Measurements from ENCODE around the gene DNAH9.

The DNAH9 gene, protein sequence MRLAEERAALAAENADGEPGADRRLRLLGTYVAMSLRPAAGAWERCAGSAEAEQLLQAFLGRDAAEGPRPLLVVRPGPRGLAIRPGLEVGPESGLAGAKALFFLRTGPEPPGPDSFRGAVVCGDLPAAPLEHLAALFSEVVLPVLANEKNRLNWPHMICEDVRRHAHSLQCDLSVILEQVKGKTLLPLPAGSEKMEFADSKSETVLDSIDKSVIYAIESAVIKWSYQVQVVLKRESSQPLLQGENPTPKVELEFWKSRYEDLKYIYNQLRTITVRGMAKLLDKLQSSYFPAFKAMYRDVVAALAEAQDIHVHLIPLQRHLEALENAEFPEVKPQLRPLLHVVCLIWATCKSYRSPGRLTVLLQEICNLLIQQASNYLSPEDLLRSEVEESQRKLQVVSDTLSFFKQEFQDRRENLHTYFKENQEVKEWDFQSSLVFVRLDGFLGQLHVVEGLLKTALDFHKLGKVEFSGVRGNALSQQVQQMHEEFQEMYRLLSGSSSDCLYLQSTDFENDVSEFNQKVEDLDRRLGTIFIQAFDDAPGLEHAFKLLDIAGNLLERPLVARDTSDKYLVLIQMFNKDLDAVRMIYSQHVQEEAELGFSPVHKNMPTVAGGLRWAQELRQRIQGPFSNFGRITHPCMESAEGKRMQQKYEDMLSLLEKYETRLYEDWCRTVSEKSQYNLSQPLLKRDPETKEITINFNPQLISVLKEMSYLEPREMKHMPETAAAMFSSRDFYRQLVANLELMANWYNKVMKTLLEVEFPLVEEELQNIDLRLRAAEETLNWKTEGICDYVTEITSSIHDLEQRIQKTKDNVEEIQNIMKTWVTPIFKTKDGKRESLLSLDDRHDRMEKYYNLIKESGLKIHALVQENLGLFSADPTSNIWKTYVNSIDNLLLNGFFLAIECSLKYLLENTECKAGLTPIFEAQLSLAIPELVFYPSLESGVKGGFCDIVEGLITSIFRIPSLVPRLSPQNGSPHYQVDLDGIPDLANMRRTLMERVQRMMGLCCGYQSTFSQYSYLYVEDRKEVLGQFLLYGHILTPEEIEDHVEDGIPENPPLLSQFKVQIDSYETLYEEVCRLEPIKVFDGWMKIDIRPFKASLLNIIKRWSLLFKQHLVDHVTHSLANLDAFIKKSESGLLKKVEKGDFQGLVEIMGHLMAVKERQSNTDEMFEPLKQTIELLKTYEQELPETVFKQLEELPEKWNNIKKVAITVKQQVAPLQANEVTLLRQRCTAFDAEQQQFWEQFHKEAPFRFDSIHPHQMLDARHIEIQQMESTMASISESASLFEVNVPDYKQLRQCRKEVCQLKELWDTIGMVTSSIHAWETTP (N-terminal part only)

DNA sequence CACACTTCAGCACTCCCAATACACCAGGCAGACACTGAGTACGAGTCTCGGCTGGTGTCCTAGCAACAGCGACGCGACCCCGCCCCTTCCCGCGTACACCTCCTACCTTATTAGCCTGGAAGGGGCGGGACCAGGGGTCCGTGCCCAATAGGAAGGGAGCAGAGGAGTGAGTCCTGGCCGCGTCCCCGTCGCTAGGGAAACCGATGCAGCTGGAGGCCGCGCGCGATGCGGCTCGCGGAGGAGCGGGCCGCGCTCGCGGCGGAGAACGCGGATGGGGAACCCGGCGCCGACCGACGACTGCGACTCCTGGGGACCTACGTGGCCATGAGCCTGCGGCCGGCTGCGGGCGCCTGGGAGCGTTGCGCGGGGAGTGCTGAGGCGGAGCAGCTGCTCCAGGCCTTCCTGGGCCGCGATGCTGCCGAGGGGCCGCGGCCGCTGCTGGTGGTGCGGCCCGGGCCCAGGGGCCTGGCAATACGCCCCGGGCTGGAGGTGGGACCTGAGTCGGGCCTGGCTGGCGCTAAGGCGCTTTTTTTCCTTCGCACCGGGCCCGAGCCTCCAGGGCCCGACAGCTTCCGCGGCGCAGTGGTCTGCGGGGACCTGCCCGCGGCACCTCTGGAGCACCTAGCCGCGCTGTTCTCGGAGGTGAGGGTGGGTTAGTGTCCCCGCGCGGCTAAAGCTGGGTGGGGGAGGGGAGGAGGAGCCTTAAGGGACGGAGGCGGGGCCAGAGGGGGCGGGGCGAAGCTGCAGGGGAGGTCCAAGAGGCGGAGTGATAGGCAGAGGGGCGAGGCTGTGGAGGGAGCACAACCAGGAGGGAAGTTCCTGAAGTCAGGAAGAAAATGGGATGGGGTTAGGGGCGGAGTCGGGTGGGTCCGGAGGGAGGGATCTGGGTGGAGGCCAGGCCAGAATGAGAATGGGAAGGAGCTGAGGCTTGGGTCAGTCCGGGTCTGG is at the start of gene DNAH9:
Gene DNAH9 (plus strand): TSS at position 197 of the 948 bp plus-strand sequence. CDS start 29 bp downstream, at position 226.
- H3K4me3 ChIP-seq (ENCODE audit: low read length) = no peak within 1 kb of the TSS
- DNase-seq (ENCODE audit: low read depth) = no peak
- TF ChIP-seq, protein P1, sequence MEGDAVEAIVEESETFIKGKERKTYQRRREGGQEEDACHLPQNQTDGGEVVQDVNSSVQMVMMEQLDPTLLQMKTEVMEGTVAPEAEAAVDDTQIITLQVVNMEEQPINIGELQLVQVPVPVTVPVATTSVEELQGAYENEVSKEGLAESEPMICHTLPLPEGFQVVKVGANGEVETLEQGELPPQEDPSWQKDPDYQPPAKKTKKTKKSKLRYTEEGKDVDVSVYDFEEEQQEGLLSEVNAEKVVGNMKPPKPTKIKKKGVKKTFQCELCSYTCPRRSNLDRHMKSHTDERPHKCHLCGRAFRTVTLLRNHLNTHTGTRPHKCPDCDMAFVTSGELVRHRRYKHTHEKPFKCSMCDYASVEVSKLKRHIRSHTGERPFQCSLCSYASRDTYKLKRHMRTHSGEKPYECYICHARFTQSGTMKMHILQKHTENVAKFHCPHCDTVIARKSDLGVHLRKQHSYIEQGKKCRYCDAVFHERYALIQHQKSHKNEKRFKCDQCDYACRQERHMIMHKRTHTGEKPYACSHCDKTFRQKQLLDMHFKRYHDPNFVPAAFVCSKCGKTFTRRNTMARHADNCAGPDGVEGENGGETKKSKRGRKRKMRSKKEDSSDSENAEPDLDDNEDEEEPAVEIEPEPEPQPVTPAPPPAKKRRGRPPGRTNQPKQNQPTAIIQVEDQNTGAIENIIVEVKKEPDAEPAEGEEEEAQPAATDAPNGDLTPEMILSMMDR (conservative IDR thresholded peaks at IDR 0.05; ENCODE audit: low read depth, low read length) = no peak

DNA sequence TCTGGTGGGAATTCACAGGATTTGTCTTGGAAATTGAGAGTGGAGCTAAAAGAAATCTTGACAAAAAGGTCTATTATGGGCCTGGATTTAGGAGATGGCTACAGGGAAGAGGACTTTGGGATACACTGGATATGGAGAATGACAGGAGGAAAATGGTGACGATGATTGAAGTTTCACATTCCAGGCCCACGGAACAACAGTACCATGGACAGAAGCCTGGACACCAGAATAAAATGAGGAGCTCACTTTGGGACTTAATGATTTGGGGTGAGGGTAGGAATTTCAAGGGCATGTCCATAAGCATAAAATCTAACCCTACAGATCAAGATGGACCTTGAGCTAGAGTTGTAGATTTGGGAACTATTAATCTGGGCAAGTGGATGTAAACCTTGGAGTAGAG is 47.8 kb upstream of the DNAH9 start:
- no peak for DNase-seq (ENCODE audit: low read depth)
- no peak overlapping the region for H3K4me3 ChIP-seq (ENCODE audit: low read length)
- TF ChIP-seq, protein P1 (conservative IDR thresholded peaks at IDR 0.05; ENCODE audit: low read depth, low read length) = no peak

DNA sequence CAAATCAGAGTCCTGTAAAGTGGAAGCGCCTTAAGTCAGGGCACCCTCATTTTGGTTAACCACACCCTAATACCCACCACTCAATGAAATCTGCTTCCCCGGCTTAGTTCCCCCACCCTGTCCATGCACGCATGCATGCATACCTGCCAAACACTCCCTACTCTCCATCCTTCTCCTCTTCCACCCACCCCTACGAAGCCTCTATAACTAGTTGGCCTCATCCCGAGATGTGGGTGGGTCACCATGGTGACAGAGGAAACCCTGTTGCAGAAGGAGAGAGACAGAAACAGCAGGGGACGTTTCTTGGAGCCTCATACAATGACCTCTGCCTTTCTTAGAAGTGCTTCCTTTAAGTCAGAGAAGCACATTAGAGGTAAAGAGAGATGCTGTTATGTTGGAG is 46.8 kb upstream of the DNAH9 start:
- no peak for DNase-seq (ENCODE audit: low read depth)
- TF ChIP-seq, protein P1 (conservative IDR thresholded peaks at IDR 0.05; ENCODE audit: low read depth, low read length) = no peak
- H3K4me3 ChIP-seq (ENCODE audit: low read length) = no peak overlapping the region

DNA sequence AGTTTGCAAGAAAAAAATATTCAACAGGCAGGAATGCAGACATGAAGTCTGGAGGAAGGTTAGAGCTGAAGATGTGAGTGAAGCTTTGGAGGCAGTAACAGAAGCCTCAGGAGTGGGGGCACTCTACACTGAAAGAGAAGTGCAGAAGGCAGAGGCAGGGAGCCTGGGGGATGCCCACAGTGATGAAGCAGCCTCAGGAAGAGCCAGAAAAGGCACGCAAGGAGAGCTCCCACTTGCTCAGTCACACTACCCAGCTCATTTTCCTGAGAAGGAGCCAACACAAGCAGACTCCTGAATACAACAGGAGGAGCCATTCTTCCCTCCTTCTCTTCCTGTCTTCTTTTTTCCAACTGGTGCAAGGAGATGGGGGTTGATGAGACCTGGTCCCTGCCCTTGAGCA is 45.1 kb upstream of the DNAH9 start:
- DNase-seq (ENCODE audit: low read depth) = no peak
- H3K4me3 ChIP-seq (ENCODE audit: low read length) = no peak overlapping the region
- TF ChIP-seq, protein P1 (conservative IDR thresholded peaks at IDR 0.05; ENCODE audit: low read depth, low read length) = no peak

DNA sequence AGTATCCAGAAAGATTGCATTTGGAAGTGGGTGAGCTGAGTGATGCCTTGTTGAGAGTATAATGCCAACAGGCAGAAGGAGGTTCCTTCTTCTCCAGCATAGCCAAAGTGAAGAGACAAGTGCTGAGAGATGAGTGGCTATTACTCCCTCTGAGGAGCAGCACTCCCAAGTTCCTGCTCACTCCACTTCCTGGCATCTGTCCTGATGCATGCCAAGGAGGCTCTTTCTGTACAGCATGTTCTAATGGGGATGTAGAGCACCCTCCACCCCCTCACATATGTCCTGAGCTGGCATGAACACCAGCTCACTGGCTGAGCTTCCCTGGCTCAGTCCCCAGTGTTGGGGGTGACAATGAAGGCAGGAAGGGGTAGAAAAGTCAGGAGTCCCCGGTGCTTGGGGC is 44.2 kb upstream of the DNAH9 start:
- TF ChIP-seq, protein P1 (conservative IDR thresholded peaks at IDR 0.05; ENCODE audit: low read depth, low read length) = no peak
- DNase-seq (ENCODE audit: low read depth) = no peak
- no peak overlapping the region for H3K4me3 ChIP-seq (ENCODE audit: low read length)

DNA sequence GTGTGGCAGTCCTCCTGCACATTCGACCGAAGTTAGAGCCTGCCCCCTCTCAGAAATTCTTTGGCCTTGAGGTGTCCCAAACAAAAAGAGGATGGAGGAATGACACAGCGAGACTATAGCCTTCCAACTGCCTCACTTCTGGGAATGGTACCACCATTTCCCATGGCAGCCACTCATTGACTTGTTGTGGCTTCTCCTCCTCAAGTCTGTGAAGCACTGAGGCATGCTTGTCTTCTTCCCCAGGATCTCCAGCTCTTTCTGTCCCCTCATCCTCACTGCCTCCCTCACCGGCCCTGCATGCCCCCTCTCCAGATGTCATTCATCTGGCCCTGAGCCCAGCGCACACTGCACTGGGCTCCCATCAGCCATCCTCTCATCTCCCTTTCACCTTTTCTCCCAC is 43.7 kb upstream of the DNAH9 start:
- TF ChIP-seq, protein P1 (conservative IDR thresholded peaks at IDR 0.05; ENCODE audit: low read depth, low read length) = no peak

More for the DNA sequence above, 43.7 kb upstream of the DNAH9 start:
- DNase-seq (ENCODE audit: low read depth) = no peak
- H3K4me3 ChIP-seq (ENCODE audit: low read length) = no peak overlapping the region

Measured in retinal pigment epithelial cell (primary cell).